Measurements from ENCODE around the gene PCDHGC4. TPM values are rescaled to one million over a fixed set of nuclear protein-coding genes. Genes with fewer than 3 reads are reported as not detected.

The PCDHGC4 gene
- total RNA-seq, 2 donors from 2014 or later, result 2.0 to 2.9 TPM

- DNase-seq (ENCODE audit: low spot score), result no peak
- intact Hi-C loops (cut with DNase I), result no loop called here
Observed at GRCh38 chr5:141488591-141489561, 4.0 kb downstream of the PCDHGC4 start, which contains the start of gene PCDHGC5. TSS of gene PCDHGC5 (plus strand) at chr5:141489081. CDS start at chr5:141489241, 160 bp downstream.

DNA sequence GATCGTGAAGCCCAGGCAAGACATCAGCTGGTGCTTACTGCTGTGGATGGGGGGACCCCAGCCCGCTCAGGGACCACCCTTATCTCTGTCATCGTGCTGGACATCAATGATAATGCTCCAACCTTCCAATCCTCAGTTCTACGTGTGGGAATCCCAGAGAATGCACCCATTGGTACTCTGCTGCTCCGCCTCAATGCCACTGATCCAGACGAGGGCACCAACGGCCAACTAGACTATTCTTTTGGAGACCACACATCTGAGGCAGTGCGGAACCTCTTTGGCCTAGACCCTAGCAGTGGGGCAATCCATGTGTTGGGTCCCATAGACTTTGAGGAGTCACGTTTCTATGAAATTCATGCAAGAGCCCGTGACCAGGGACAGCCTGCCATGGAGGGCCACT, 5.0 kb downstream of the PCDHGC4 start:
- intact Hi-C loops (cut with DNase I), result no loop called here
- no peak for DNase-seq (ENCODE audit: low spot score)

- intact Hi-C loops (cut with DNase I), result no loop called here
- no peak for DNase-seq (ENCODE audit: low spot score)
Observed at GRCh38 chr5:141490271-141490670, 5.4 kb downstream of the PCDHGC4 start.

GRCh38 chr5:141490771-141491170, 5.9 kb downstream of the PCDHGC4 start:
- DNase-seq (ENCODE audit: low spot score), result no peak
- intact Hi-C loops (cut with DNase I), result no loop called here

GRCh38 chr5:141491323-141492167, 6.7 kb downstream of the PCDHGC4 start:
- DNase-seq (ENCODE audit: low spot score), result no peak
- intact Hi-C loops (cut with DNase I), result no loop called here

DNA sequence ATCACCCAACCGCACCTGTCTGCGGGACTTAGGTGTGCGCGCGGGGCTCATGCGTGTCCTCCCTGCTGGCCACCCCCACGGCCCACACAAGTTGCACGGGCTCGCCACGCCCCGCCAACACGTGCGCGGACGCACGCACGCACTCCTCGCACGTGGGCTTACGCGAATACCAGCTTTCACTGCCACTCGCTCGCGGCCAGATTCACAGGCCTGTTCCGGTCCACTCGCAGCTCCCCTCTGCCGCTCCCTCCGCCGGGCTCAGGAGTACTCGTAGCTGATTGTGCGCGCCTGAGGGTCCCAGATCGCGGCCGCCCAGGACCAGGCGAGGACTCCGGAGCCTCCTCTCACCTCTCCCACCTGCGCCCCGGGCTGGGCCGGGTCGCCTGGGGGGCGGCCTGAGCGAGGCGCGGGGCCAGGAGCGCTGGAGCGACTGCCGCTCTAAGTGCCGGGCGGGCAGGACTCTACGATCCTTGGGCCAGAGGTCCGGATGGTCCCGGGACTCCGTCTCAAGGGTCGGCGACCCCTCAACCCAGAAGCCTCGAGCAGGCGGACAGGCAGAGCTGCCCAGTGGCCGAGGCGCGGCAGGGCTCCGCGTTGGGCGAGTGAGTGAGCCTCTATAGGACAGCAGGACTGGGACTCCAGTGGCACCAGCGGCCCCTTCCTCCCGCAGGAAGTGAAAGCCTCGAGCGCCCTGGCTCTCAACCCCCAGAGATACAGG, 7.5 kb downstream of the PCDHGC4 start:
- intact Hi-C loops (cut with DNase I), result no loop called here
- DNase-seq (ENCODE audit: low spot score), result no peak

DNA sequence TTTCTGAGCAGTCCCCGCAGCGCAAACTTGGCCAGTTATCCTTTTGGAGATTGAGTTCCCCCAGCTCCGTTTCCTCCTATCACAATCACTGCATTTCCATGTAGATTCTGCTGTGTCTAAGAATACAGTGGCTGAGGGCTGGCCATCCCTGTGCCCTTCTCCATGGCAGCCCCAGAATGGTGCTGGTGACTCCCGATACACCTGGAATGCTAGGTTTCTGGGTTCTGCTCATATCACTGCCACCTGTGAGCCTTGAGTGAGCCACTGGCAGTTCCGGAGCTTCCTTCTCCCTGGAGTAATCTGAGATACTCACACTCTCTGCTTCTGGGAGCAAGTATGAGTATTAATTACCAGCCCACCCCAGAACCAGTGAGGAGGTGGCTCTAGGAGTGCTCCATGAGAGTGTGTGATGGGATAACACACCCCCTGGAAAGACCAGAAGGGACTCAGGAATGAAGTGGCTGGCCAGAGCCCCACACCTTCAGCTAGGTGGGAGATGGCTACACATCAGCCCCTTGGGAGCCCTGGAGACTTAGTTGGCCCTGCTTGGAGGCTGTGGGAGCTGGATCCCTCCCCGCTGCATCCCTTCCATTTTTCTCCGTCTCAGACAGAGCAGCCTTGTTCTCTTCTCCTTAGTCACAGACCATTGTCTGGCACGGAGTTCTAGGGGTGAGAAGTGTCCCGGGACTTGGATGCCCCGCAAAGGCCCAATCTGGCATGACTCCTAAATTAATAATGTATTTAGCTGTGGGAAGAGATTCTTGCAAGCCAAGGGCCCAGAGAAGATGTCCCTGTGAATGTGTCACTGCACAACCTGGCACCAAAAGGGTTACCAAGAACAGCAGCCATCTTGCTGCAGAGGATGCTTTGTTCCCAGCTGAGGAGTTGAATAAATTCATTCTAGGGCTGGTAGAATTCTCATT, 8.9 kb downstream of the PCDHGC4 start:
- DNase-seq (ENCODE audit: low spot score), result no peak
- intact Hi-C loops (cut with DNase I), result no loop called here

DNA sequence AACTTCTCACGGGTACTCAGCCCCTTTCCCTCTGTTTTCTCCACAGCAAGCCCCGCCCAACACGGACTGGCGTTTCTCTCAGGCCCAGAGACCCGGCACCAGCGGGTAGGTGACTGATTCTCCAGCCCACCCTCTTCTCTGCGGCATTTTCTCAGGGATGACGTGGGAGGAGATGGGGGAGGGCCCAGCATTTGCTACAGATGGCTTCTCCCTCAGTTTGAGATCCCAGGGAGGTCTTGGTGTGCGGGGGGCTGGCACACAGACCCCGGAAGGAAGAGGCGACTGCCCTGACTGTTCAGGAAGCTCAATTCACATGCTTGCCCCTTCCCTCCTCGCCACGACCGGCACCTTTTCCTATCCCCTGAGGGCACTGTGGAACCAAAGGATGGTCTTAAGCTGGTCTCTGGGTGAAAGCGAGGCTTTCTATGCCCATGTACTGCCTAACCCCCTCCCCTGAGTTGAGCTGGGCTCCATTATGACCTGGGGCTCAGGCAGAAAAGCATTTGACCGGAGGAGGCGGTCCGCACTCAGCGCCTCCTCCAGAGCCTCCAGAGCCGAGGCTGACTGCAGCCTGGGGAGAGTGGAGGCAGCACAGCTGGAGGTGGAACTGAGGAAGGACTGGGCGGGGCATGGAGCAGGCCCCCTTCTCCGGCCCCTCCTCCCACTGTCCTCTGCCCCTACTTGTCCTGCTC, 10.1 kb downstream of the PCDHGC4 start:
- no peak for DNase-seq (ENCODE audit: low spot score)
- intact Hi-C loops (cut with DNase I), result no loop called here

GRCh38 chr5:141495453-141495811, 10.6 kb downstream of the PCDHGC4 start:
- intact Hi-C loops (cut with DNase I), result no loop called here
- no peak for DNase-seq (ENCODE audit: low spot score)

DNA sequence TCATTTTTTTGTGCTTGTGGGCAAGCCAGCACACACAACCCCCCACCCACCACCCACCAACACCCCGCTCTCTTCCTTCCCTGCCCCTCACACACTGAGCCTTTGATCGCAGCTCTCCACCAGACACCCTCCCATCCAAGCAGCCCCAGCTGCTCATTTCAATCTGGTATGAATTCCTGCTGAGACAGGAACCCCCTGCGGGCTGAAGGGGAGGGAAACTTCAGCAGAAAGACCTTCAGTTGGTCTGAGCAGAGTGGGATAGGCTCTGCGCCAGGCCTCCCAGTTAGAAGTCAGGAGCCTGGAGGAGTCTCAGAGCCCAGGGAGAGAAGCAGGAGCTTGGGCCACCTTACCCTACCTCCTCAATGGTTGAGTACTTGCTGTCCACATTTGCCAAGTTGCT, 11.2 kb downstream of the PCDHGC4 start:
- intact Hi-C loops (cut with DNase I), result no loop called here
- DNase-seq (ENCODE audit: low spot score), result peak; percentile 57

DNA sequence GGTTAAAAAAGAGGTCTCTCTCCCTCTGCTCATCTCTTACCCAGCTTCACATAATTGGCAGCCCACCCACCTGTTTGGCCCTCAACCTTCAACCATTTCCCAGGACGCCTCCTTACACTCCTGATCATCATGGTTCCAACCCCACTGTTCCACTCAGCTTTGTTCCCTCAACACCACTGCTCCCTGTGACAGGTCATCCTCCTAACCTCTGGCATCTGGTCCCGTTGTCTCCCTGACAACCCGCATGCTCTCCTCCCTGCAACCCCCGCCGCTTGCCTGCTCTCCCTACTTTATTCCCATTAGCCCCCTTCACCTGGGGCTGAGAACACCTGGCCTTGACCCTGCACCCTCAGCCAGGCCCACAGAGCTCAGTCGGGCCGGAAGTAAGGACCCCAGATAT, 16.9 kb downstream of the PCDHGC4 start:
- intact Hi-C loops (cut with DNase I), result no loop called here
- DNase-seq (ENCODE audit: low spot score), result no peak

- intact Hi-C loops (cut with DNase I), result no loop called here
- no peak for DNase-seq (ENCODE audit: low spot score)
Observed at GRCh38 chr5:141503681-141504080, 18.9 kb downstream of the PCDHGC4 start.

DNA sequence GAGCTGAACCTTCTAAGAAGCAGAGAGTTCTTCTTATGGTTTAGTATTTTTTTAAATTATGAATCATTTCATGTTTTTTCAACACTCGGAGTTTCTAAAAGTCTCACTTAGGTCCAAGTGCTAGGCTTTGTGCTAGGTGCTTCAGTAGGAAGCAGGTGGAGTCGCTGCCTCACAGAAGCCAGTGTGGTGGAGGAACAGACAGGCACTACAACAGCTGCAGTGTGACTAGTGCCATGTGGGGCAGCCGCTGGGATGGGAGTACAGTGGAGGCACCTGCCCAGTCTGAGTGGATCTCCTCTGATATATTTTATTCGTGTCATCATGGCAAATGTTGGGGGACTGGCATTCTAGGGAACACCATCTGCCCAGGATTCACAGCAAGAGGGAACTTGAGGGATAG, 19.4 kb downstream of the PCDHGC4 start:
- DNase-seq (ENCODE audit: low spot score), result no peak
- intact Hi-C loops (cut with DNase I), result no loop called here

- intact Hi-C loops (cut with DNase I), result no loop called here
Observed at GRCh38 chr5:141506381-141507155, 21.7 kb downstream of the PCDHGC4 start.

GRCh38 chr5:141507387-141508091, 22.7 kb downstream of the PCDHGC4 start:
- intact Hi-C loops (cut with DNase I), result no loop called here
- DNase-seq (ENCODE audit: low spot score), result no peak

More at GRCh38 chr5:141506381-141507155, 21.7 kb downstream of the PCDHGC4 start:
- no peak for DNase-seq (ENCODE audit: low spot score)

DNA sequence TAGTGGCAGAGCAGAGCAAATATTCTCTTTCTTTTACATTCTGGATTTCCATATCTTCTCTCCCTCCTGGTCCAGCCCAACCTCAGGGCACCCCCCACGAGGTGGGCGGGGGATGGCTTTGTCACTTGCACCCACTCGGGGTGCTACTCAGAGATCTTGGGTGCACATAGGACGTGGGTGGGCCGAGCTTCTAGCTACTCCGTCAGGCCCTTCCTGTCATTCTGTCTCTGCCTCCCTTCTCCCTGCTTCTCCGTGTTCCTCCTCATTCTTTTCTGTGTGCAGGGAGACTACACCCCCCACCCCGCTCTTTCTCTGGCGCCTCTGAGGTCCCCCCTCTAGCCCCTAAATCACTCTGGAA, 23.6 kb downstream of the PCDHGC4 start:
- intact Hi-C loops (cut with DNase I), result no loop called here
- DNase-seq (ENCODE audit: low spot score), result no peak

Data from posterior vena cava (tissue), 2 donors.